ENCODE measurements around the gene LRIG3. TPM values are rescaled to one million over a fixed set of nuclear protein-coding genes. Genes with fewer than 3 reads are reported as not detected.

The LRIG3 gene
- 9.0 TPM for total RNA-seq

GRCh38 chr12:58920102-58920960 is at the start of gene LRIG3:
Gene LRIG3, minus strand, starts transcription at chr12:58920504. Its CDS starts 269 bp downstream, at chr12:58920235.

All from diencephalon (tissue), 1 donor.